ENCODE data around the gene NKIRAS2.

Gene NKIRAS2

DNA sequence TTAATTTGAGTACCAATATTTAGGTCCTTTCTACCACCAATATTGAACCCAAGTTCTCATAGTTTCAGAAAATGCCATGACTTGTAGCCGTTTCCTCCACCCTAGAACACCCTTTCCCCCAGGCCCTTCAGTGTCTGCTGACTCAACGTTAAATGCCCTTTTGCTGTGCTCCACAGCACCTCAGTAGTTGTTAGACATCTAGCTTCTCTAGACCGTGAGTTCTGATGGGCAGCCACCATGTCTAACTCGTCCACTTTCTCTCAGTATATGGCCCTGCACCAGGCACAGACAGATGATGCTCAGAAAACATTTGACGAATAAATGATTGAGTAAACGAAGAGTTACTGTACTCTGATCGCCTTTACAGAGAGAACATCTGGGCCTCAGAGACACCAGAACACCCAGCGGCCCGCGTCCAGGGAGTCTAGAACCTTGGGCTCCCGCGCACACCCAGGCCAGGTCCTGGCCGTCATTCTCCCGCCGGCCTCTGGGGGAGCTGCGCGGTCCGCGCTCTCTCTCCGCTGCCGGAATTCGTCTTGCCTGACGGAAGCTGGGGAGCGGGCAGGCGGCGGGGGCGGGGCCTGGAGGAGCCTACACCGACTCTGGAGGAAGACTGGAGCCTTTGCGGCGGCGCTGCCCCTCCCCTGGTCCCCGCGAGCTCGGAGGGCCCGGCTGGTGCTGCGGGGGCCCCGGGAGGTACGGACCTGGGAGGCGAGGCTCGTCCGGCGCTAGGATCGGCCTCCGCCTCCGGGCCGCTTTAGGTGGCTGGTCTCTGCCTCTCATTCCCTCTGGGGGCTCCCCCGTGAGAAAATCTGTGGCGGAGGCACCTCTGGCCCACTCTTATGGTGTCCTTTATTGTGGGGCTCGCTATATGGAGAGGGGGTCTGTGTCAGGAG is at the start of gene NKIRAS2:
TSS of gene NKIRAS2 (plus strand) at position 582 of the 896 bp plus-strand sequence. CDS start 1,488 bp downstream, outside the sequence.
- peak; percentile 90 to 92 for DNase-seq

DNA sequence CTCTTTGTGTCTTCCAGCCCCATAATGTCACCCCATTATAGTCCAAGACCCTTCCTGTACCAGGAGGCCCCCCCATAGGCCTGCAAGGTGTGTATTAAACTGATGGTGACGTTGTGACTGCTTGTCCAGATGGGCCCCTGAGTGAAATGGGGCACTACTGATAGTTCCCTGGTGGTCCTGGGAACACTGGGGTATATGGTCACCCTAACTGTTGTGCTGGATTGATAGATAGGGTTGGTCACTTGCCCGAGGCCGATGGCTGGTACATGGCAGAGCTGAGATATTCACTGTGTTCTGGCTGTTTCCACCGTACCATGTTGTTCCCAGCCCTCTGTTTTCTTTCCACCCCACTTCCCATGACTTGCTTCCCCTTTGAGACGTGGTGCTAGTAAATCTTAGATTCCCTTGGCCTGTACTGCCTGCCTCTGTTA is 49.0 kb upstream of the NKIRAS2 start:
- DNase-seq = no peak

- no peak for DNase-seq
These were observed 48.0 kb upstream of the NKIRAS2 start for GRCh38 chr17:41971721-41972523.

- no peak for DNase-seq
These were observed 47.1 kb upstream of the NKIRAS2 start for GRCh38 chr17:41972571-41973407.

DNA sequence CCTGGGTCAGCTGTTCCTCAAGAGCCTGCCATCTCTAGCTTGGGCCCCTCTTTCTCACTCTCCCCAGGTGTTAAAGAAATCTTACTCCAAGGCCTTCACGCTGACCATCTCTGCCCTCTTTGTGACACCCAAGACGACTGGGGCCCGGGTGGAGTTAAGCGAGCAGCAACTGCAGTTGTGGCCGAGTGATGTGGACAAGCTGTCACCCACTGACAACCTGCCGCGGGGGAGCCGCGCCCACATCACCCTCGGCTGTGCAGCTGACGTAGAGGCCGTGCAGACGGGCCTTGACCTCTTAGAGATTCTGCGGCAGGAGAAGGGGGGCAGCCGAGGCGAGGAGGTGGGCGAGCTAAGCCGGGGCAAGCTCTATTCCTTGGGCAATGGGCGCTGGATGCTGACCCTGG is 46.5 kb upstream of the NKIRAS2 start:
- DNase-seq = no peak

- no peak for DNase-seq
These were observed 45.9 kb upstream of the NKIRAS2 start for GRCh38 chr17:41974031-41974430.

DNA sequence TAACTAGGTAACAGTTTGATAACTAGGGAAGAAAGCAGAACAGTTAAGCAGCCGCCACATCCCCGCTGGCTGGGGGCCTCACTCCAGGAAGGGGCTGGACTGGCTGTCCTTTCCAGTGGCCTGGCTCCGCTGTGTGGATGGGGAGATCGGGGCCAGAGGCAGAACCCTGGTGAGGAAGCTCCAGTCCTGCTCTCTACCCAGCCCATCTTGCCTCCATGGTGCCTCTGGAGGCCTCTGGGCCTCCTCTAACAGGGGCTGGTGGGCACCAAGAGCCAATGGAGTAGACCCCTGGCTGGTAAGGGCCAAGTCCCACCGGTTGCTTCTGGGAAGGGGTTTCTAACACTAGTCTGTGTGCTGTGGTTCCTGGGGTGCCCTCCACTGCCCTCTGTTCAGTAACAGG is 45.2 kb upstream of the NKIRAS2 start:
- no peak for DNase-seq

DNA sequence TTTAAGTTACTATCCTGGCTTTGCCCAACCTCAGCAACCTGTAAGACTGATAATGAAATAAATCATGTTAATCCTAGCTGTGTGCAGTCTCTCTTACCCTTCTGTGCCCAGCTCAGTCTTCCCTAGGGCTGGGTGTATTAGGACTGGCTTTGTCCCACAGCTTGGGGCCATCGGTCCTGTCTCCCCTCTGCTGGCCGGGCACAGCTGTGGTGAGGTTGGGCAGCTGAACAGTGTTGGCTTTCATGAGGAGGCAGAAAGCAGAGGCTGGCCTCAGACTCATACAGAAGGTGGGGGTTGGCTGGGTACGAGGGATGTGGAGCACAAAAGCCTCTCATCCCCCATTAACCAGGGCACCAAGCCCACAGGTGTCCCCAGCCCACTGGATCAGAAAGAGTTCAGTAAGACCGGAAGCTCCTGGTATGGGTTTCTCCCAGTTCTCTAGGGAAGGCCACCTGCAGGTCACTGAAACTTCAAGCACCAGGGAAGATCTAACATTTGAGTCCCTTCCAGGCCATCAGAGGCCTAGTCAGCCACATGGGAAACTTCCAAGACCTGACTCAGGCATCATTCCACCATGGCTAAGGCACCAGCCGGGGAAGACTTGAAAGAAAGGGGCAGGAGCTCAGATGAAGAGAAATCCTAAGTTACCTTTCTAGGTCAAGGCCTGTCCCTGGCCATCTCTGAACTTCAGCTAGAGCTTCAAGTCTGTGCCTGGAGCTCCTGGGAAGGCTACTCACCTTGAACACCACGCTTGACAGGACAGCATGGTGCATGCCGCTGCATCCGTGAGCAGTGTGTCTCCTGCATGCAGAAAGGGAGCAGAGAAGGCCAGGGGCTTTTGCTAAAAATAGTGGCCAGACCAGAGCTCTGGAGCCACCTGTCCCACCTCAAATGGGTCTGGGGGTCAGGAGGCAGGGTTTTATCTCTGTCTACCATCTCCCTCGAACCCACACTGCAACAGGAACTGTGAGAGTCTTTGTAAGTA is 44.5 kb upstream of the NKIRAS2 start:
- no peak for DNase-seq

DNA sequence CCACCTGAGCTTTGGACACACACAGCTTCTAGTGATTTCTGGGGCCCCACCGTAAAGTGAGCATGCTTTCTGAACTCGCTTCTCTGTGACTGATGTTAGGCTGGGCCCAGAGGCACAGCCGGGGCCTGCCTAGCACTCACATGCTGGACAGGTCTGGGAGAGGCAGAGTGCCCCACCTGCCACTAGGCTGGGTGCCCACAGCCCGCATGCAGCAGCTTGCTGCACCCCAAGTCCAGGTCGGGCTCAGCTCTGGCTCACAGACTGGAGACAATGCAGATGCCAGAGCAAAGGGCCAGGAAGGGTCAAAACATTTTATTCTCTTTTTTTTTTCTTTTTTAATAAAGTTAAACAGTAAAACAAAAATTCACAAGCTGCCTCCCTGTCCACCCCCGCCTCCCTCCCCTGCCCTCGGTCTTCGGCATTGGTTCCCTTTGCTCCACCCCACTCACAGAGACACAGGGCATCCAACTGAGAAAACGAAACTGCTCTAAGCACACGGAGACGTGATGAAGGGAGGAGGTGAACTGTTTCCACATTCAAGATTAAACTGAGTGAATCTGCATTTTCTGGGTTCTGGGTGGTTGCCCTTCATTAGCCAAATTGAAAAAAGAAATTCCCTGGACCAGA is 43.6 kb upstream of the NKIRAS2 start:
- no peak for DNase-seq

- no peak for DNase-seq
These were observed 41.9 kb upstream of the NKIRAS2 start for GRCh38 chr17:41977991-41978390.

- DNase-seq = no peak
These were observed 37.7 kb upstream of the NKIRAS2 start for GRCh38 chr17:41982026-41982760.

GRCh38 chr17:41984454-41984853 is 35.4 kb upstream of the NKIRAS2 start:
- no peak for DNase-seq

GRCh38 chr17:41985919-41986318 is 34.0 kb upstream of the NKIRAS2 start:
- DNase-seq = no peak

DNA sequence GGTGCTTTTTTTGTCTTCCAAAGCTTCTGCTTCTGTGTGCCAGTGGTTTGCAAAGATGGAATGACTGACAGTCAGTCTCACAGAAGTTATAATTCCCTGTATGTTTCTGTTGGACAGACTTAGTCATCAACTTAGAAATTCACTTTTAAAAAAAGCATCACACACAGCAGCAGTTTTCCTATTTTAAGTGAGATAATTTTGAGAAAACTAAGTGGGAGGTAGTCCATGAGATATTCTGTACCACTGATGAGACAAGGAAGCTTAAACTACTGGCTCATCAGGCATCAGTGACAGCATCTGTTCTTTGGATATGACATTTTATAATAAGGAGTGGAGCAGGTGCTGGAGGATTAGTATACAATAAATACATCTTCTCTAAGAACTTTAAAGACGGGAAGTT is 33.3 kb upstream of the NKIRAS2 start:
- no peak for DNase-seq

- no peak for DNase-seq
These were observed 32.2 kb upstream of the NKIRAS2 start for GRCh38 chr17:41987642-41988041.

GRCh38 chr17:41988418-41988817 is 31.5 kb upstream of the NKIRAS2 start:
- no peak for DNase-seq

DNA sequence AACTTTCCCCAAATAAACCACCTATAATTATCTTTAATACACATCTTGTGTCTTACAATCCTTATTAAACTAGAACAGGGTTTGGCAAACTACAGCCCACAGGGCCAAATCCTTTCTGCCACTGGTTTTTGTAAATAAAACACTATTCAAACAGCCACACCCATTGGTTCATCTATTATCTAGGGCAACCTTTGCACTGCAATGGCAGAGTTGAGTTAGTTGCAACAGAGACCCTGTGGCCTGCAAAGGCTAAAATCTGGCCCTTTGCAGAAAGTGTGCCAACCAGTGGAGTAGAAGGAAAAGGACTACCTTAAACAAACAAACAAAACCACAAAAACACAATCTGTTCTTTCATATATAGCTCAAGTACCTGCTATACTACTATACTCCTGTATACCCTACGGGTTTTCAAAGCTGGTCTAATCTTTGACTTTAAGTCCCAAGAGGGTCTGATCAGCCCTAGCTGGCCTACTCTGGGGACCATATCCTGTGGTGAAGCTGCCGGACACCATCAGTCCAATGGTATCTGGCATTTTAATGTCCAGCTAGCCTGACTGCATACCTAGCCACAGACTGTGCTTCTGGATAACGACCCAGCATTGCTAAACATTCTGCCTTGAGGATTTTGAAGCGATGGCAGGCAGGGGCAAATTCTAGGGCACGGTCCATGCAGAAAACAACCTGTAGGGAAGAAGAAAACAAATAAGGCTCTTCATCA is 30.0 kb upstream of the NKIRAS2 start:
- DNase-seq = no peak

- DNase-seq = no peak
These were observed 27.3 kb upstream of the NKIRAS2 start for GRCh38 chr17:41992576-41992975.

- DNase-seq = no peak
These were observed 23.1 kb upstream of the NKIRAS2 start for GRCh38 chr17:41996855-41997164.

GRCh38 chr17:41998497-41998896 is 21.4 kb upstream of the NKIRAS2 start:
- DNase-seq = no peak

All from activated CD4-positive, alpha-beta T cell treated with anti-CD3 and anti-CD28 coated beads, Interleukin-2, amount 50 U/mL, for 4 hours (primary cell).